Naive B cell (primary cell): Measurements from ENCODE around the gene EGFR. TPM values are rescaled to one million over a fixed set of nuclear protein-coding genes. Genes with fewer than 3 reads are reported as not detected.

Experiments
- ATAC-seq, 2 donors: fragments of 150-1000 bp; cut with Tn5 transposase; 2 replicates each; pipeline ENCODE4 v1.10.0; 2021; ENCODE audit warnings: low read depth in 2 of 2, mild to moderate bottlenecking in 2 of 2, moderate library complexity in 2 of 2
- DNase-seq: peaks from one replicate; pipeline ENCODE4 v3.0.0; 2022
- H3K27ac Mint-ChIP-seq, 6 donors: one replicate each; pipeline ENCODE4 v1.8.0; 2020 to 2022; ENCODE audit warnings: mild to moderate bottlenecking in 6 of 6, mixed read lengths in 6 of 6, moderate library complexity in 5 of 6, inconsistent platforms in 2 of 6
- H3K27me3 Mint-ChIP-seq, 3 donors: one replicate each; pipeline ENCODE4 v1.8.0; 2021 to 2022; ENCODE audit warnings: mixed read lengths in 3 of 3, mild to moderate bottlenecking in 1 of 3
- H3K36me3 Mint-ChIP-seq, 2 donors: one replicate each; pipeline ENCODE4 v1.8.0; 2020 to 2022; ENCODE audit warnings: mixed read lengths in 2 of 2, inconsistent platforms in 1 of 2, mild to moderate bottlenecking in 1 of 2
- H3K4me1 Mint-ChIP-seq, 3 donors: one replicate each; pipeline ENCODE4 v1.8.0; 2020 to 2022; ENCODE audit warnings: mixed read lengths in 3 of 3, inconsistent platforms in 1 of 3, mild to moderate bottlenecking in 1 of 3, moderate library complexity in 1 of 3
- H3K4me3 Mint-ChIP-seq, 8 donors: one replicate each; pipeline ENCODE4 v1.8.0; 2020 to 2022; ENCODE audit warnings: mild to moderate bottlenecking in 8 of 8, mixed read lengths in 8 of 8, moderate library complexity in 8 of 8, inconsistent platforms in 2 of 8
- H3K9me3 Mint-ChIP-seq, 7 donors: one replicate each; pipeline ENCODE4 v1.8.0; 2020 to 2022; ENCODE audit warnings: mixed read lengths in 7 of 7, mild to moderate bottlenecking in 5 of 7, inconsistent platforms in 2 of 7, moderate library complexity in 1 of 7
- polyA plus RNA-seq, 6 donors: library from polyadenylated mRNA; unstranded; fragments of 300-500 nt; fragmentation: Illumina TruSeq; gene quantifications; one replicate each; pipeline ENCODE4 v1.2.3, GENCODE V29; 2021; ENCODE audit warnings: low read depth in 6 of 6

EGFR gene
- polyA plus RNA-seq, 6 donors from 2014 or later = not detected

DNA sequence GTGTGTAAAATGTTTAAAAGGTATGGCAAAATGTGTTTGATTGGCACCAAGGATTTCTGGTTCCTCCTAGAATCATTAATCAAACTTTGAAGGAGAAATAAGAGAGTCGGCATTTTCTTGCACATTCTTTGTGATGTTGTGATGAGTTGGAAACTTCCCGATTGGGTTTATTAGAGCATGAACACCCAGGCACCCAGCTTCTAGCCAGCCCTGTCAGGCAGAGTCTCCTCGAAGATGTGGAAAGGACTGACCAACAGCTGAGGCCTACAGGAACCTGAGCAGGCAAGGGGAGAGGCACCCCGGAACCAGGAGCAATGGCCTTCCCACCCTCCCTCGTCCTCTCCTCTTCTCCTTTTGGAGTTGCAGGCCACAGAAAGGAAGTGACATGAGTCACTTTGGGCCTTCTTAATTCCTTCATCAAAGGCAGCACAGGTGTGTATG is 68.7 kb downstream of the EGFR start:
- Mint-ChIP-seq H3K27ac (no peak overlapping the region), H3K4me1 (peaks cover 3 to 13% (median 13%) of the 10 kb centered on the region in 3 donors), H3K27me3 (peaks cover 48 to 71% (median 53%) of the 10 kb centered on the region in 3 donors), H3K36me3 (no peaks in the 10 kb centered on the region), H3K9me3 (peaks cover 0 to 2% (median 0%) of the 10 kb centered on the region in 7 donors), H3K4me3 (peak overlapping the region in 1 of 8 donors; percentile 27)
- ATAC-seq = no peak
- no peak for DNase-seq

DNA sequence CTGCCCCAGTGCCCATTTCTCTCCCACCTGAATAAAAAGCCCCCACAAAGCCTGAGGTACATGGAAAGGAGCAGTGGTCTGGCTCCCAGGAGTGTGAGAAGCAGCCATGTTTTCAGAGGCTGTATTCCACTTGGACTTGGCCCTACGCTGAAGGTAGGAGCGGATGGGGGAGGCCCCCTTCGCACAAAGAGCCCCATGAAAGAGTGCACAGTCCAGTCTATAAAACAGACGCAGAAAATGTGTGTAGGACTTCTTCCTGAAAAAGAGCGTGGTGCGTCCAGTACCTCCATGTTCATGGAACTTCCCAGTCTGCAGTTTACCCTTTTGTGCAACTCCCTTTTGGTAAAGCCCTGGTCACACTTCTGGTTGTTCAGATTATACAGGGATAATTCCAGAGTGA is 69.3 kb downstream of the EGFR start:
- H3K4me1 Mint-ChIP-seq = peaks cover 3 to 13% (median 13%) of the 10 kb centered on the region in 3 donors

DNA sequence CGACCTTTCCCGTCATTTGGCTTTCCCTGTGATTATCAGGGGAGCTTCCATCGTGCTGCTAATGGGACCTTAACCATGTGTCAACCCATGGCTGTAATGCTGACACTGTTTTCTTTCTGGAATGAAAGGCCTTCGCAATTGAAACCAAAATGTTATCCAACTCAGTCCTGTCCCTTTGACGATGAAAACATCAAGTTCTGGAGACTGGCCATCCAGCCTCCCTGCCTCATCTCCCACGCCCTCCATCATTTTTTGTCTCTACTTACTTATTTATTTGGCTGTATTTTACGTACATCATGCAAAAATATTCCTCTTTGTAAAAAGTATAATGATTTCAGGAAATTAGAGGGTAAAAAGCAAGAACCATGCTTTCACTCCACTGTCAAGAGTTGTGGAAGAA is 69.8 kb downstream of the EGFR start:
- Mint-ChIP-seq H3K36me3 (no peaks in the 10 kb centered on the region), H3K27me3 (peaks cover 46 to 68% (median 47%) of the 10 kb centered on the region in 3 donors), H3K9me3 (peaks cover 0 to 2% (median 0%) of the 10 kb centered on the region in 7 donors), H3K27ac (no peak overlapping the region), H3K4me3 (no peak overlapping the region), H3K4me1 (peaks cover 3 to 13% (median 13%) of the 10 kb centered on the region in 3 donors)
- DNase-seq = no peak
- no peak for ATAC-seq

More for the DNA sequence above, 69.3 kb downstream of the EGFR start:
- DNase-seq (no peak), ATAC-seq (no peak)
- Mint-ChIP-seq H3K36me3 (no peaks in the 10 kb centered on the region), H3K4me3 (peak overlapping the region in 1 of 8 donors; percentile 22), H3K27ac (no peak overlapping the region), H3K27me3 (peaks cover 46 to 68% (median 47%) of the 10 kb centered on the region in 3 donors), H3K9me3 (peaks cover 0 to 2% (median 0%) of the 10 kb centered on the region in 7 donors)

DNA sequence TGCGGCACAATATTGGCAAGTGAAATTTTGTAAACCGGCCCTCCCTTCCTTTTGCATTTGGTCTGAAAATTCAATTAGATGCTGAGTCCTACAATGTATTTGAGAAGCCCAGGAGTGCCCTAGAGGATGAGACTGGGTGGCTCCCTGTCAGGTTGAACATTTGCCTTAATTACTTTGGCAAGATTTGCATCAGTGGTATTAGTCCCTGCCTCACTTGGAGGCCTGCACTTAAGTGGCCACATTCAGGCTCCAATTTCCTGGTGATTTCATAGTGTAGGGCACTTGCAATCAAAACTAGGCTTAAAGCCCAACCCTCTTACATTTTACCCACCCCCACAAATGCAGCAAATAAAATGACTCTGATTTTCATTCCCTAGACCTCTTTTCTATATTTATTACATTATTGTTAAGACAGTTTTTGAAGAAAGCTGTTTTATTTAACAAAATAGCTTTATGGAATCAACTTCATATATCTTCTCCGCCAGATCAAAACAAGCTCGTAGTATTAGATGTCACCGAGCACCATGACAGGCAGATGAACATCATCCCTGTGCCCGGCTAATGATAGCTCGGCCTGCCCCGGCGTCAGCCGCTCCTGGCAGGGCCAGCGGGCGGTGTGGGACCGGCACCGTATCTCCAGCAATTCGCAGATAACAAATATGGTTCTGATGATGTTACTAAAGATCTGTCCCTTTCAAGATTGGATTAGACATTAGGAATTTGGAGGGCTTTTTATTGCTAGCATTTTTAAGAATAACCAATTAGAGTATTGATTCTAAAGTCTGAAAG is 73.6 kb downstream of the EGFR start:
- Mint-ChIP-seq H3K36me3 (no peaks in the 10 kb centered on the region), H3K27ac (no peak overlapping the region), H3K9me3 (peaks cover 0 to 2% (median 0%) of the 10 kb centered on the region in 7 donors), H3K4me1 (peaks cover 0 to 2% (median 1%) of the 10 kb centered on the region in 3 donors), H3K27me3 (peaks cover 30 to 65% (median 37%) of the 10 kb centered on the region in 3 donors), H3K4me3 (no peak overlapping the region)
- no peak for DNase-seq
- no peak for ATAC-seq

GRCh38 chr7:55092975-55093373 is 74.2 kb downstream of the EGFR start:
- H3K27ac Mint-ChIP-seq = no peak overlapping the region
- DNase-seq = no peak
- peaks cover 0 to 2% (median 0%) of the 10 kb centered on the region in 7 donors for H3K9me3 Mint-ChIP-seq
- H3K27me3 Mint-ChIP-seq = peaks cover 28 to 60% (median 36%) of the 10 kb centered on the region in 3 donors
- no peak for ATAC-seq
- H3K4me1 Mint-ChIP-seq = peaks cover 0 to under 1% (median 0%) of the 10 kb centered on the region in 3 donors
- H3K4me3 Mint-ChIP-seq = no peak overlapping the region
- no peaks in the 10 kb centered on the region for H3K36me3 Mint-ChIP-seq

GRCh38 chr7:55093674-55094073 is 74.9 kb downstream of the EGFR start:
- Mint-ChIP-seq H3K9me3 (peaks cover 0 to 1% (median 0%) of the 10 kb centered on the region in 7 donors), H3K27me3 (peaks cover 28 to 60% (median 34%) of the 10 kb centered on the region in 3 donors), H3K36me3 (no peaks in the 10 kb centered on the region), H3K4me3 (no peak overlapping the region), H3K4me1 (no peaks in the 10 kb centered on the region), H3K27ac (peak overlapping the region in 1 of 6 donors; percentile 44)
- ATAC-seq (no peak), DNase-seq (no peak)

- Mint-ChIP-seq H3K4me3 (no peak overlapping the region), H3K9me3 (no peaks in the 10 kb centered on the region), H3K36me3 (no peaks in the 10 kb centered on the region), H3K4me1 (no peaks in the 10 kb centered on the region), H3K27ac (no peak overlapping the region), H3K27me3 (peaks cover 26 to 56% (median 34%) of the 10 kb centered on the region in 3 donors)
- DNase-seq (no peak), ATAC-seq (no peak)
These were observed 75.4 kb downstream of the EGFR start for GRCh38 chr7:55094092-55094690.

GRCh38 chr7:55095672-55096071 is 76.9 kb downstream of the EGFR start:
- no peak for DNase-seq
- H3K9me3 Mint-ChIP-seq = no peaks in the 10 kb centered on the region
- ATAC-seq = no peak
- peaks cover 22 to 50% (median 32%) of the 10 kb centered on the region in 3 donors for H3K27me3 Mint-ChIP-seq
- H3K4me1 Mint-ChIP-seq = no peaks in the 10 kb centered on the region
- no peaks in the 10 kb centered on the region for H3K36me3 Mint-ChIP-seq
- H3K27ac Mint-ChIP-seq = peak overlapping the region in 1 of 6 donors; percentile 11
- H3K4me3 Mint-ChIP-seq = no peak overlapping the region

DNA sequence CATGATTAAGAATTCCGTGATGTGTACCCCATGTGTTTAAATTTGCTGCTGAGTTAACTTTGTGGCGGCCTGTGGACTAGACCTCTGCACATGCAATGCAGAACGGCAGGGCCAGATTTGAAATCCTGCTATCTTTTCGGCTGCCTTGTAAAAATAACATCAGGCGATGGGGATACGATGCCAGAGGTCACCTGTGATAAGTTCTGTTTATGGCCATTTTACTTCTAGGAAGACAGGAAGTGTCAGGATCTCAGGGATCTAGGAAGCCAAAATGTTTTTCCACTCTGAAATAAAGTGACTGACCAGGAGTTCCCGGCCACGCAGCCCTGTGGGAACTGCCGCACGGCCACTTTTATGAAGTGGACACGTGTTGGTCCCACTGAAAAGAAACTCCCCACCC is 77.5 kb downstream of the EGFR start:
- no peaks in the 10 kb centered on the region for H3K36me3 Mint-ChIP-seq
- H3K27me3 Mint-ChIP-seq = peaks cover 29 to 48% (median 29%) of the 10 kb centered on the region in 3 donors
- DNase-seq (no peak), ATAC-seq (no peak)
- no peaks in the 10 kb centered on the region for H3K4me1 Mint-ChIP-seq
- no peaks in the 10 kb centered on the region for H3K9me3 Mint-ChIP-seq
- H3K27ac Mint-ChIP-seq = no peak overlapping the region
- H3K4me3 Mint-ChIP-seq = no peak overlapping the region

DNA sequence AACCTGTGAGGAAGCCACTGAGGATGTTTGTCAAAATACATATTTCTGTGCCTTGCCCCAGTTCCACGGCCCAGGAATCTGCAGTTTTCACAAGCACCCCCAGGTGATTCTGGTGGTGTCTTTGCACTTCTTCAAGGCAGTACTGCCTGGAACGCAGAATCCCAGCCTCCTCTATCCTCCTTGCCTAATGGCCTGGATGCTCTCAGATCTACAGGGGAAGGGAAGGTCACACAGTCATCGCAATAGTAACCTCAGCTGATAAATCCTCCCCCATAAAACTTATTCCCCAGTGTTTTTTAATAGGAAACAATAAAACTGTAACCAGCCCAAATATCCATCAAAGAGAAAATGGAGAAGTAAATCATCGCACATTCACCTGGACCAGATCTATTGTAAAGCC is 78.3 kb downstream of the EGFR start:
- DNase-seq (no peak), ATAC-seq (no peak)
- H3K36me3 Mint-ChIP-seq = no peaks in the 10 kb centered on the region
- peaks cover 26 to 48% (median 36%) of the 10 kb centered on the region in 3 donors for H3K27me3 Mint-ChIP-seq
- H3K9me3 Mint-ChIP-seq = no peaks in the 10 kb centered on the region
- no peaks in the 10 kb centered on the region for H3K4me1 Mint-ChIP-seq
- peak overlapping the region in 1 of 6 donors; percentile 44 for H3K27ac Mint-ChIP-seq
- no peak overlapping the region for H3K4me3 Mint-ChIP-seq

DNA sequence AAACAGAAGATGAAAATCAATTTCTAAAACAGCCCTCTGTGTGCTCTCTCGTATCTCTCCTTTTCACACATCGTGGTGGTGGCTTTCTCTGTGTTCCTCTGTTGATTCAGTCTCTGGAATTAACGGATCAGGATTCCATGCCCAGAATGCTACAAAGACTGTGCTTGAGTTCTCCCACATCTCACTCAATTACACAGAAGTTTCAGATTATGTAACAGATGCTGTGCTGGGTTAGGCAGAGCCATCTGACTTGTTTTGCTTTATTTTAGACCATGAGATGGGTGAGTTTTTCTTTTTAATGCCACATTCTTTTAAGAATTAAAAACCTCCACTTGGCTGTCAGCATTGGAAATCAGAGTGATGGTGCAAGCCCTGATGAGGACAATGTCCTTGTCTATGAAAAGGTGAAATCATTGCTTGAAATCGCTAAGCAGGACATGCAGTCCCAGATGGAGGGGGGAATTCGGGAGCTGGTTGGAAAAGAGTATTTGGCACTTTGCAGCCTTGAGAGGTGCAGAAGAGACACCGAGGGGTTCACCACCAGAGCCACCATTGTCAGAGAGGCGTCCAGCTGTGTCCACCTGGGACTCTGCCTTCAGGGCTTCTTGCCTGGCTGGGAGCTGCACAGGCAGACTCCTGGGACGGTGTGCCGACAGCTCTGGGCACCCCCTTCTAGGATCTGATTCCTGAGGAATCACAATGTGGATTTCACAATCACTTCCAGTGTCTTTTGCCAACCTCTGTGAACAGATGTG is 80.4 kb downstream of the EGFR start:
- DNase-seq = no peak
- no peak for ATAC-seq
- peaks cover 25 to 33% (median 32%) of the 10 kb centered on the region in 3 donors for H3K27me3 Mint-ChIP-seq
- H3K4me3 Mint-ChIP-seq = no peak overlapping the region
- no peaks in the 10 kb centered on the region for H3K4me1 Mint-ChIP-seq
- H3K9me3 Mint-ChIP-seq = no peaks in the 10 kb centered on the region
- no peak overlapping the region for H3K27ac Mint-ChIP-seq
- no peaks in the 10 kb centered on the region for H3K36me3 Mint-ChIP-seq

DNA sequence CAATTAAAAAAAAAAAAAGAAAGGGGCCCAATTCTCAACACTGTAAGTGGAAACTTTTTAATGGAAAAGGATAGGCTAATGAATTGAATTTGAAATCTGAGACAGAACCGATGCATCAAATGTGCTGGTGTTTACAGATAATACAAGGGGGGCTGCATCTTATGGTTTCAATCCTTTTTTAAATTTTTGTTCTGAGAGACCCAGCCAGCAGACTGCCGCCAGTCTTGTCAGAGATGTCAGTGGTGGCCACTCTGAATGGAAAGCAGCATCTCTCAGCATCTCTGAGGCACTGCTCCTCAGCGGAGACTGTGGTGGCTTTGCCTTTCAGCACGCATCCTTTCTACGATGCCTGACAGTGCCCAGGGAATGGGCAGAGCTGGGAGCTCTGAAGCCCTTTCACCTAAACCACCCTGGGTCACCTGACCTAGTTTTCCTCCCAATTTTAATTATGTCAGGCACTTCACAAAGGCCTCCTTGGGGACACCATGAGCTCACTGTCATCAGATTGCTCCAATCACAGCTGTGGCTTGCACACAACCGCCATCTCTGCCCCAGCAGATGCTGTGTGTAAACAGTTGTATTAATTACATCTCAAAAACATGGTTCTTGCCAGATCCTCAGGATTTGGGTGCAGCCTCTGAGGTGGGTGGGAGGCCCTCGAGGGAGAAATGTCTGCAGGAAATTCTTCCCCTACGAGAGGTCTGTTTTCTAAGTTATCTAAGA is 81.2 kb downstream of the EGFR start:
- H3K27ac Mint-ChIP-seq = no peak overlapping the region
- H3K27me3 Mint-ChIP-seq = peaks cover 21 to 32% (median 32%) of the 10 kb centered on the region in 3 donors
- H3K4me1 Mint-ChIP-seq = no peaks in the 10 kb centered on the region
- H3K4me3 Mint-ChIP-seq = no peak overlapping the region
- no peak for ATAC-seq
- H3K36me3 Mint-ChIP-seq = no peaks in the 10 kb centered on the region
- DNase-seq = no peak
- H3K9me3 Mint-ChIP-seq = no peaks in the 10 kb centered on the region
